ENCODE data around the gene THEM4. TPM values are rescaled to one million over a fixed set of nuclear protein-coding genes. Genes with fewer than 3 reads are reported as not detected.

THEM4 gene
- total RNA-seq, 1 donor from 2014 or later: 15.7 TPM

DNA sequence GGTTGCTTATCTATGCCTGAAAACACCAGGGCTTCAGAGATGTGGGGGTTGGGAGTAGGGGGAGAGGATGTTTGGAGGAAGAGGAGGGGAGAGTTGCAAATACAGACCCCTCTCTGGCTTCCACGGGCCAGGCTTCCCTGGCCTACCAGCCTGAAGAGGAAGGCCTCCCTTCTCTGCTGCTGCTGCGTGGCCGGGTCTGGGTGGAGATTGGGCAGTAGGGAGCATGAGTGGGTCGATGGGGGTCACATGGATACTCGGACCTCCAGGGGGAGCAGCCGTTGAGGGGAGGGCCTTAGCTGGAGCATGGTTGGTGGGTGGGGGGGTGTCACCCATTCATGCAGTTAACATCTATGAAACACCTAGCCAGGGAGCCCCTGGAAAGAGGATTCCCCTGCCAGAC, 79.3 kb downstream of the THEM4 start:
- H3K79me2 ChIP-seq (ENCODE audit: insufficient read depth, low read length): no peaks in the 10 kb centered on the region
- H3K27ac ChIP-seq (ENCODE audit: low read depth, low read length): no peak overlapping the region
- no peaks in the 10 kb centered on the region for H3K9me3 ChIP-seq (ENCODE audit: insufficient read depth, low read depth, low read length)
- Mint-ChIP-seq H3K4me1 (ENCODE audit: low read depth, unreplicated experiment) (peaks cover 6% of the 10 kb centered on the region), H3K4me3 (ENCODE audit: unreplicated experiment) (no peak overlapping the region), H3K36me3 (ENCODE audit: low read depth, unreplicated experiment) (no peaks in the 10 kb centered on the region), H3K27ac (ENCODE audit: unreplicated experiment) (no peak overlapping the region), H3K9me3 (ENCODE audit: unreplicated experiment) (peaks cover 2% of the 10 kb centered on the region), H3K27me3 (ENCODE audit: low read depth, unreplicated experiment) (peaks cover 43% of the 10 kb centered on the region)
- no peaks in the 10 kb centered on the region for H3K36me3 ChIP-seq (ENCODE audit: insufficient read depth, low read length)
- no peaks in the 10 kb centered on the region for H3K27me3 ChIP-seq (ENCODE audit: insufficient read depth, low read length)
- no peak overlapping the region for H3K4me3 ChIP-seq (ENCODE audit: insufficient read depth, low read depth, low read length)
- TF ChIP-seq CTCF (IDR thresholded peaks at IDR 0.05; ENCODE audit: insufficient read depth, low read depth, low read length) (no peak), EZH2 (IDR thresholded peaks at IDR 0.05; ENCODE audit: insufficient read depth, low read length) (no peak)
- no peaks in the 10 kb centered on the region for H3K4me1 ChIP-seq (ENCODE audit: insufficient read depth, low read length)
- DNase-seq (ENCODE audit: low read depth) (no peak), FAIRE-seq (no peak)
- no peak overlapping the region for H2AFZ ChIP-seq (ENCODE audit: low read depth, low read length)
- H4K20me1 ChIP-seq (ENCODE audit: insufficient read depth, low read length): no peaks in the 10 kb centered on the region
- H3K9ac ChIP-seq (ENCODE audit: low read length): no peak overlapping the region
- H3K4me2 ChIP-seq (ENCODE audit: low read length): no peak overlapping the region

GRCh38 chr1:151829352-151830046, 79.8 kb downstream of the THEM4 start:
- Histone ChIP-seq H3K27ac (ENCODE audit: low read depth, low read length) (no peak overlapping the region), H4K20me1 (ENCODE audit: insufficient read depth, low read length) (no peaks in the 10 kb centered on the region), H3K4me1 (ENCODE audit: insufficient read depth, low read length) (no peaks in the 10 kb centered on the region), H3K27me3 (ENCODE audit: insufficient read depth, low read length) (no peaks in the 10 kb centered on the region), H3K36me3 (ENCODE audit: insufficient read depth, low read length) (no peaks in the 10 kb centered on the region), H3K4me2 (ENCODE audit: low read length) (peak overlapping the region; percentile 59), H3K4me3 (ENCODE audit: insufficient read depth, low read depth, low read length) (no peak overlapping the region), H2AFZ (ENCODE audit: low read depth, low read length) (no peak overlapping the region), H3K9me3 (ENCODE audit: insufficient read depth, low read depth, low read length) (no peaks in the 10 kb centered on the region), H3K79me2 (ENCODE audit: insufficient read depth, low read length) (no peaks in the 10 kb centered on the region), H3K9ac (ENCODE audit: low read length) (no peak overlapping the region)
- Mint-ChIP-seq H3K9me3 (ENCODE audit: unreplicated experiment) (peaks cover 2% of the 10 kb centered on the region), H3K27ac (ENCODE audit: unreplicated experiment) (no peak overlapping the region), H3K27me3 (ENCODE audit: low read depth, unreplicated experiment) (peaks cover 48% of the 10 kb centered on the region), H3K36me3 (ENCODE audit: low read depth, unreplicated experiment) (no peaks in the 10 kb centered on the region), H3K4me1 (ENCODE audit: low read depth, unreplicated experiment) (peaks cover 6% of the 10 kb centered on the region), H3K4me3 (ENCODE audit: unreplicated experiment) (no peak overlapping the region)
- no peak for DNase-seq (ENCODE audit: low read depth)
- no peak for FAIRE-seq
- TF ChIP-seq EZH2 (IDR thresholded peaks at IDR 0.05; ENCODE audit: insufficient read depth, low read length) (no peak), CTCF (IDR thresholded peaks at IDR 0.05; ENCODE audit: insufficient read depth, low read depth, low read length) (no peak)

DNA sequence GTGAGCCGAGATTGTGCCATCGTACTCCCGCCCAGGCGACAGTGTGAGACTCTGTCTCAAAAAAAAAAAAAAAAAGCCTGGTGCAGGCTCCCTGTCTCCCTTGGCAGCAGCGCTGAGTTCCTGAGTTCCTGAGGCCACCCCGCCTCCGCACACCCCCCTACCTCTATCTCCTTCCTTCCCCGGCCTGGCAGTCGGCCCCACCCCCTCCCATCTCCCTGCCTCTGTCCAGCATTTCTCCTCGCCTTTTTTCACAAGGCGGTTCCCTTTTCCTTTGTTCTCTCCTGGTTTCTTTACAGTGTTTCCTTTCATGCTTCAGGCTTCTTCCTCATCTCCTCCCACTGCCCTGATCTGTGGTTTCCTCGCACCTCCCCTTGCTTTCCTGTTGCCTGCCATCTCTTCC, 80.4 kb downstream of the THEM4 start:
- H3K27me3 ChIP-seq (ENCODE audit: insufficient read depth, low read length): no peaks in the 10 kb centered on the region
- Mint-ChIP-seq H3K4me3 (ENCODE audit: unreplicated experiment) (no peak overlapping the region), H3K36me3 (ENCODE audit: low read depth, unreplicated experiment) (no peaks in the 10 kb centered on the region), H3K9me3 (ENCODE audit: unreplicated experiment) (peaks cover 3% of the 10 kb centered on the region), H3K4me1 (ENCODE audit: low read depth, unreplicated experiment) (peaks cover 6% of the 10 kb centered on the region), H3K27ac (ENCODE audit: unreplicated experiment) (no peak overlapping the region), H3K27me3 (ENCODE audit: low read depth, unreplicated experiment) (peaks cover 51% of the 10 kb centered on the region)
- no peaks in the 10 kb centered on the region for H4K20me1 ChIP-seq (ENCODE audit: insufficient read depth, low read length)
- no peak for TF ChIP-seq CTCF (IDR thresholded peaks at IDR 0.05; ENCODE audit: insufficient read depth, low read depth, low read length)
- TF ChIP-seq EZH2 (IDR thresholded peaks at IDR 0.05; ENCODE audit: insufficient read depth, low read length): no peak
- H3K4me2 ChIP-seq (ENCODE audit: low read length): peak overlapping the region; percentile 59
- no peak overlapping the region for H3K4me3 ChIP-seq (ENCODE audit: insufficient read depth, low read depth, low read length)
- no peak overlapping the region for H2AFZ ChIP-seq (ENCODE audit: low read depth, low read length)
- no peak overlapping the region for H3K9ac ChIP-seq (ENCODE audit: low read length)
- DNase-seq (ENCODE audit: low read depth) (peak; percentile 19), FAIRE-seq (no peak)
- no peaks in the 10 kb centered on the region for H3K9me3 ChIP-seq (ENCODE audit: insufficient read depth, low read depth, low read length)
- no peaks in the 10 kb centered on the region for H3K4me1 ChIP-seq (ENCODE audit: insufficient read depth, low read length)
- H3K27ac ChIP-seq (ENCODE audit: low read depth, low read length): no peak overlapping the region
- H3K79me2 ChIP-seq (ENCODE audit: insufficient read depth, low read length): no peaks in the 10 kb centered on the region
- no peaks in the 10 kb centered on the region for H3K36me3 ChIP-seq (ENCODE audit: insufficient read depth, low read length)

All from astrocyte (in vitro differentiated cells and primary cell).